Measurements from ENCODE around the gene DNAAF1. TPM values are rescaled to one million over a fixed set of nuclear protein-coding genes. Genes with fewer than 3 reads are reported as not detected.
A peak's percentile ranks its signal among the peaks of the same experiment; 100 is the strongest.
"Not testable (repeated sequence)": the region's sequence is repeated elsewhere in the genome, so short reads cannot be mapped to it uniquely, and the experiment has no call there.

Gene DNAAF1
- under 1 TPM in 1 of 2 donors, not detected in 1; 0.21 TPM for total RNA-seq

DNA sequence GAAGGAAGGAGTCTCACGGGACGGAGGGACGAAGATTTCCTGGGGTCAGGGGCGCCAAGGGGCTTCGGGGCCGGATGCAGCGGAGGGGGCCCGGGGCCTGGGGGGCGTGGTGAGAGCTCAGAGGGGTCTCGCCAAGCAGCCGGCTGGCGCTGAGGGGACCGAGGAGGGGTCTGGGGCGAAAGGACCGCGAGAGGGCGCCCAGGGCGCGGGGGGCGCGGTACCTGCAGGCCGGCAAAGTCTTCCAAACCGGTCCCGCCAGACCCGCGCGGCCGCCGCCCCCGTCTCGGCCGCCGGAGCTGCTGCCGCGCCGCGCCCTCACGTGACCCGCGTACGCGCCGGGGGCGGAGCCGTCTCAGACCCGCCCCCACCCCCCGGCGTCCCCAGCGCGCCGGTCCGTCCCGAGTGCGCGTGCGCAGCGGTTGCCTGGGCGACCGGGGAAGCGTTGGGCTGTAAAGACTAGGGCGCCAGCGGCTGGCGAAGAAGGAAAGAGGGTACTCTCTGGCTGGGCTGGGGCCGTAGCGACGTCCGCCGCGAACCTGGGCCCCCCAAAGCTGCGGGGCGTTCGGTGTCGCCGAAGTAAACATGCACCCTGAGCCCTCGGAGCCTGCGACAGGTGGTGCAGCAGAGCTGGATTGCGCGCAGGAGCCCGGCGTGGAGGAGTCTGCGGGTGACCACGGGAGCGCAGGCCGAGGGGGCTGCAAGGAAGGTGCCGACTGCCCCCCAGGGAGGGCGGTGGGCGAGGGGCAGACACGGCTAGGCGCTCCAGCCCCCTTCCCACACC lies at the start of gene DNAAF1, which contains the start of gene HSDL1:
Gene DNAAF1, plus strand, starts transcription at position 450 of the 781 bp plus-strand sequence. Its CDS starts 133 bp downstream, at position 583.
Gene HSDL1, minus strand, starts transcription at position 319 of the 781 bp plus-strand sequence. CDS start 13,856 bp downstream, outside the sequence.
- peak; percentile 88 for ATAC-seq (replicated peaks)
- Mint-ChIP-seq H3K9me3 (no peaks in the 10 kb centered on the region), H3K4me3 (peak within 1 kb of the TSS; percentile 96), H3K27ac (peak within 1 kb of the TSS; percentile 93), H3K4me1 (peaks cover 10% of the 10 kb centered on the region), H3K36me3 (ENCODE audit: low read depth) (peaks cover 6% of the 10 kb centered on the region), H3K27me3 (peaks cover 3% of the 10 kb centered on the region)

DNA sequence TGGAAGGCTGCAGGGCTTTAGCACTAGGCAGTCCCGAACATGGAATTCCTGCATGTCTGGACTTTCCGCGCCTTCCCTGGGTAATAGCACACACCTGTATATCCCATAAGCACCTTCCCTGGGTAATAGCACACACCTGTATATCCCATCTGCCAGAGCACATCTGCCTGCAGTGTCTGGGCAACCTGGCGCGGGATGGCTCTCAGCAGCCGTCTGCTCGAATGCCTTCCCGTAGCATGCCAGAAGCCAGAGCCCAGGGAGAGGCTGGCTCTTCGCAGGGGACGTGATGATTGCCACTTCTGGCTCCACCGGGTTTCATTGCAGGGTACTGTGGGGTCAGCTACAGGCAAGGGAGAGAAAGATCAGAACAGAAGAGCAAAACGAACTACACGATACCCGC lies 49.6 kb upstream of the DNAAF1 start:
- Mint-ChIP-seq H3K36me3 (ENCODE audit: low read depth) (peaks cover 99% of the 10 kb centered on the region), H3K27ac (no peak overlapping the region), H3K4me3 (no peak overlapping the region), H3K4me1 (no peaks in the 10 kb centered on the region), H3K9me3 (no peaks in the 10 kb centered on the region), H3K27me3 (no peaks in the 10 kb centered on the region)
- ATAC-seq (replicated peaks), result no peak

DNA sequence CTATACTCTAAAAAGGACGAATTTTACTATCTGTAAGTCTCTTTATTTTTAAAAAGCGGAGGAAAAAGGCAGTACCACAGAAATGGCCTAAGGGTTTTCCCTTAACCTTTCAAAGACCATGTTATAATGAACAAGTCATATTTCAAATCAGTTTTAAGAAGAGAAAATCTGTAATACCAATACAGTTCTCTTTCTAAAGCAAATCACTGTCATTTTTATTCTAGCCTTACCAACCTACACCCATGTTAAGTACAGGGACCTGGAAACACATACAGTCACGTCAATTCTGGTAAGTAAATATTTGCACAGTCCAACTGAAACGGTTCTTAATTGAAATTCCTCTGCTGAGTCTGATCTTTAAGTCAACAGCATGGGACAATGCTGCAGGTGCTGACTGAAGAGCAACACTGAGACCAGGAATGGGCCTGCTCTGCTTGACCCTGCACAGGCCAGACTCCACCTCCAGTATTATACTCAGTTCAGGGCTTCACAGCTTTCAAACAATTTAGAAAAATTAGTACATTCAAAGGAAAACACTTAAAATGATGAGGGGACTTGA lies 48.6 kb upstream of the DNAAF1 start:
- H3K36me3 Mint-ChIP-seq (ENCODE audit: low read depth), result peaks cover 96% of the 10 kb centered on the region
- H3K4me1 Mint-ChIP-seq, result no peaks in the 10 kb centered on the region
- ATAC-seq (replicated peaks), result no peak
- no peak overlapping the region for H3K4me3 Mint-ChIP-seq
- H3K9me3 Mint-ChIP-seq, result no peaks in the 10 kb centered on the region
- no peaks in the 10 kb centered on the region for H3K27me3 Mint-ChIP-seq
- H3K27ac Mint-ChIP-seq, result no peak overlapping the region

DNA sequence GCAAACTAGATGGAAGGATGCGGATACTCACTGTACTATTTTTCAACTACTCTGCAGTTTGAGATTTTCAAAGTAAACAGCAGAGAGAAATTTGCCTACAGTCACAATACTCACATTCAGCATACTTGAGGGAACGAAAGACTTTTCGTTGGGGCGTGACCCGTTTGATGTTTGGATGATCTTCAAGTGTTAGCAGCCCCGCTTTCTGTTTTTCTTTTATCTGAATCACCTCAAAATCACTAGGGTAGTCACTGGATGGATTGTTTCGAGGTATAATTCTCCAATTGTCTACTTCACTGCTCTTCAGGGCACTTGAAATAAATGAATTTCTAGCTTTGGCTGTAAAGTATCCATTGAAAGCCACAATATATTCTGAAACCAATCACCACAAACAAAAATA lies 46.2 kb upstream of the DNAAF1 start:
- H3K4me1 Mint-ChIP-seq, result peaks cover 3% of the 10 kb centered on the region
- no peak overlapping the region for H3K4me3 Mint-ChIP-seq
- ATAC-seq (replicated peaks), result no peak
- no peak overlapping the region for H3K27ac Mint-ChIP-seq
- peaks cover 79% of the 10 kb centered on the region for H3K36me3 Mint-ChIP-seq (ENCODE audit: low read depth)
- H3K9me3 Mint-ChIP-seq, result no peaks in the 10 kb centered on the region
- no peaks in the 10 kb centered on the region for H3K27me3 Mint-ChIP-seq

DNA sequence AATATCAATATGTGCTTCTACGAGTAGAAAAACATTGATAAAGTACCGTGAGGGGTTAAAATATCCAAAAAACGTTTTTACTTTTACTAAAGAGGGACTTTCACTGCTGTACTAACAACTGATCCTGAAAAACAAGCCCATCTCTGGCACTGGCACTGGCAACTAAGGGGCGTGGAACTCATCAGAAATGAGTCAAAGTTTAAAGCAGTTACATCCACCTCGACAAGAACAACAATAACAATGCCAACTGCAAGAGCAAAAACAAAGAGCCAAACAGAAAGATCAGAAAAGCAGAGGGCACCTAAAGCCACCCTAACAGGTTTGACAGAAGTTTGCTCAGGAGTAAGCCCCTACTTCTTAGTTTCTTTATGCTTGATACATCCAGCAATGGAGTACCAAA lies 41.4 kb upstream of the DNAAF1 start:
- no peaks in the 10 kb centered on the region for H3K27me3 Mint-ChIP-seq
- no peak for ATAC-seq (replicated peaks)
- H3K36me3 Mint-ChIP-seq (ENCODE audit: low read depth), result peaks cover 58% of the 10 kb centered on the region
- no peak overlapping the region for H3K4me3 Mint-ChIP-seq
- H3K4me1 Mint-ChIP-seq, result peaks cover 12% of the 10 kb centered on the region
- H3K9me3 Mint-ChIP-seq, result no peaks in the 10 kb centered on the region
- H3K27ac Mint-ChIP-seq, result peak overlapping the region; percentile 10

DNA sequence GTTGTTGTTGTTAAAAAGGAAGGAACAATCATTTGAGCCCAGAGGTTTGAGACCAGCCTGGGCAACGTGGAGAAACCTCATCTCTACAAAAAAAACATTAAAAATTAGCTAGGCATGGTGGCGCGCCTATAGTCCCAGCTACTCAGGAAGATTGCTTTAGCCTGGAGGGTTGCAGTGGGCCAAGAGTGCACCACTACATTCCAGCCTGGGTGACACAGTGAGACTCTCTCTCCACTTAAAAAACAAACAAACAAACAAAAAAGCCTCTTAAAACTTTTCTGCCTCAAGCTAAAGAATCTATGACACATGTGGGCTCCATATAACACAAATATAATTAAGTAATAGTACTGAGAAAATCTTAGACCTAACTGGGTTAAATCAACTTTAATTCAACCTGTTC lies 40.9 kb upstream of the DNAAF1 start:
- Mint-ChIP-seq H3K4me1 (peaks cover 12% of the 10 kb centered on the region), H3K27me3 (no peaks in the 10 kb centered on the region), H3K4me3 (no peak overlapping the region), H3K27ac (no peak overlapping the region), H3K36me3 (ENCODE audit: low read depth) (peaks cover 58% of the 10 kb centered on the region), H3K9me3 (no peaks in the 10 kb centered on the region)
- ATAC-seq (replicated peaks), result no peak

DNA sequence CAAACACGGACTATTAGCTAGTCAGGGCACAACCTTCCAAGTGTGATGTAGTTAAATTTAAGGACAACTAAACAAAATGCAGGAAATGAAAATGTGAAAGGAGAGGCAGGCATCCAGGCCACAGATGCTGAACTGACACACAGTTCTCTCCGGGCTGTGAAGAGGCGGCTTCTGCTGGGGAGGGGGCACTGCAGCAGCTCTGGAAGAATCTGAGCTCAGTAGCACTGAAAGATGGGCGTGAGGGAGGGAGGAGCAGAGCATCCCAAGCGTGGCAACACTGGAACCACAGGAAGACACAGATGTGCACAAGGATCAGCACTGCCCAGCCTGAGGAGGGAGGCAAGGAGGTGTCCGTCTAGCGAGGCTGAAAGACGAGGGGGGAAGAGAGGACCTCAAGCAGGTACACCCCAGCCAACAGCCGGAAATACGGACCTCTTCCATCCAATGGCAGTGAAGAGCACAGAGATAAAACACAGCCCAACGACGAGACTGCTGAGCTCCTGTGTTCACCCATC lies 39.8 kb upstream of the DNAAF1 start:
- H3K36me3 Mint-ChIP-seq (ENCODE audit: low read depth), result peaks cover 55% of the 10 kb centered on the region
- no peak for ATAC-seq (replicated peaks)
- peak overlapping the region; percentile 79 for H3K27ac Mint-ChIP-seq
- no peaks in the 10 kb centered on the region for H3K27me3 Mint-ChIP-seq
- no peak overlapping the region for H3K4me3 Mint-ChIP-seq
- H3K4me1 Mint-ChIP-seq, result peaks cover 16% of the 10 kb centered on the region
- H3K9me3 Mint-ChIP-seq, result no peaks in the 10 kb centered on the region

DNA sequence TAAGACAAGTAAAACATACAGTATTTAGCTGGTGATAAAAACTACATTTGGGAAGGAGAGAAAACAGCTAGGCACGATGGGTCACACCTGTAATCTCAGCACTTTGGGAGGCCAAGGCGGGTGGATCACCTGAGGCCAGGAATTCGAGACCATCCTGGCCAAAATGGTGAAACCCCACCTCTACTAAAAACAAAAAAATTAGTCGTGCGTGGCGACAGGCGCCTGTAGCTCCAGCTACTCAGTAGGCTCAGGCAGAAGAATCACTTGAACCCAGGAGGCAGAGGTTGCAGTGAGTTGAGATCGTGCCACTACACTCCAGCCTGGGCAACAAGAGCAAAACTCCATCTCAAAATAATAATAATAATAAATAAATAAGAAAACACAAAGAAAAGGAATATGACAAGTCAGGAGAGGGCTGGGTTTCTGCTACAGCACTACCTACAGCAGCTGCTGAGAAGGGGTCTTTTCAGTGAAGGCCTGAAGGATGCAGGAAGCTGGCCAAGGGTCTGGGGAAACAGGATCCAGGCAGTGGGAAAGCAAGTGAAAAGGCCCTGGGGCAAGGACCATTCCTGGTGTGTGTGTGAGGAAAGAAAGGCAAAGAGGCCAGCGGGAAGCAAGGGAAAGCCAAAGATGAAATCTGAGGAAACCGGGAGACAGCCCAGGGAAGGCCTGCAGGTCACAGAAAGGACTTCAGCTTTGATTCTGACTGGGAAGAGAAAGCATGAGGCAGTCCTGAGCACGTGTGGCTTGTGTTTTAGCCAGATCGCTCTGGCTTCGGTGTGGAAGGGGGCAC lies 39.0 kb upstream of the DNAAF1 start:
- Mint-ChIP-seq H3K27me3 (no peaks in the 10 kb centered on the region), H3K36me3 (ENCODE audit: low read depth) (peaks cover 58% of the 10 kb centered on the region), H3K4me1 (peaks cover 23% of the 10 kb centered on the region), H3K27ac (peak overlapping the region; percentile 79), H3K9me3 (no peaks in the 10 kb centered on the region), H3K4me3 (no peak overlapping the region)
- no peak for ATAC-seq (replicated peaks)

DNA sequence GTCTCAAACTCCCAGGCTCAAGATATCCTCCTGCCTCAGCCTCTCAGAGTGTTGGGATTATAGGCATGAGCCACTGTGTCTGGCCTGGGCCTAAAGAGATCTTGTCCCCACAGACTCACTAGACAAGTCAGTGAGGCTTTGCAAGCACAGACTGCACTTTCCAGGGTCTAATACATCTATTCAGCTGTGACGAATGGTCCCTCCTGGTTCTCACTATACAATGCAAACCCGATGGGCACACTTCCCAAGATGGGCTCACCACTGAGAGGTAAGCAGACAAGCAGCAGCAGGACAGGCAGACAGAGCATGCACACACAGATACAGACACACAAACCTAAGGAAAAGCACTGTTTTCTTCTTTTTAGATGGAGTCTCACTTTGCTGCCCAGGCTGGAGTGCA lies 37.2 kb upstream of the DNAAF1 start:
- no peak for ATAC-seq (replicated peaks)
- H3K4me3 Mint-ChIP-seq, result no peak overlapping the region
- H3K36me3 Mint-ChIP-seq (ENCODE audit: low read depth), result peaks cover 57% of the 10 kb centered on the region
- H3K9me3 Mint-ChIP-seq, result no peaks in the 10 kb centered on the region
- no peaks in the 10 kb centered on the region for H3K27me3 Mint-ChIP-seq
- H3K4me1 Mint-ChIP-seq, result peaks cover 23% of the 10 kb centered on the region
- no peak overlapping the region for H3K27ac Mint-ChIP-seq

DNA sequence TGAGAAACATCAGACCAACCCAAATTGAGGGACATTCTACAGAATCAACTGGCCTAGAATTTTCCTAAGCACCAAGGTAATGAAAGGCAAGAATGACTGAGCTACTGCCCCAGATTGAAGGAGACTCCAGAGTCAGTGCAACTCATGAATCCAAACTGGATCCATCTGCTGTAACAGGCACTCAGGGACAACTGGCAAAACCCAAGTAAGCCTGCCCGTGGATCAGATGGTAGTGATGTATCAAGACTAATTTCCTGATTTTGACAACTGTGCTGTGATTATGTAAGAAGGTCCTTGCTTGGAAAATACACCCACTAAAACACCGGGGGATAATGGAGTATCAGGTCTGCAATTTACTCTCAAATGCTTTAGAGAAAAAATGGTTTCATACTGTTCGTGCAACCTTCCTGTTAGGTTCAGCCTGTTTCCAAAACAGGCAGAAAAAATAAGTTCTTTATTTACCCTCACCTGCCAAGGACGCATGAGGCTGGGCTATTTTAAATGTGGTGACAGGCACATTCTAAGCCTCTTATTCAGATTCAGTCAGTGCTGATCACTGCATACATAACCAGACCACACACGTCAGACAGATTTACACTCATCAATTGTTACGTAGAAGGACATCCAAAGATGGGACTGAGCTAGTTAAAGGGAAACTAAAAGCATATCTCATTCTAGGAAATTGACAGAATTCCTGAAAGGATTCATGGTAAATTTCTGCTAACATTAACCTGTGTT lies 35.3 kb upstream of the DNAAF1 start:
- Mint-ChIP-seq H3K4me1 (peaks cover 20% of the 10 kb centered on the region), H3K36me3 (ENCODE audit: low read depth) (peaks cover 57% of the 10 kb centered on the region), H3K27me3 (no peaks in the 10 kb centered on the region), H3K9me3 (no peaks in the 10 kb centered on the region), H3K27ac (no peak overlapping the region), H3K4me3 (no peak overlapping the region)
- peak; percentile 42 for ATAC-seq (replicated peaks)

DNA sequence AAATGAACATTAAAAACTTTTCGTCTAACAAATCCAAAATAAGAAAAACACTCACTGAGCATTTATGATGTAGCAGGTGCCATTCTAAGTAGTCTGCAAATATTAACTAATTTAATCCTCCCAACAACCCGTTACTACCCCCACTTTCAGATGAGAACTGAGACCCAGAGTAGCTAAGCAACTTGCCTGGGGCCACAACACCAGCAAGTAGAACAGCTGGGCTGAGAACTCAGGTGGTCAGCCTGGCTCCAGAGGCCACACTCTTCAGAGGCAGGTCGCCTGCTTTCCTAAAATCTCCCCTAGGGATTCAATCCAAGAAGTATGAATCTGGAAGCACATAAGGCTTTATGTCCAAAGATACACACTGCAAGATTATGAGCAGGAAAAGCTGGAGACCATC lies 34.6 kb upstream of the DNAAF1 start:
- H3K4me3 Mint-ChIP-seq, result peak overlapping the region; percentile 15
- ATAC-seq (replicated peaks), result no peak
- peaks cover 15% of the 10 kb centered on the region for H3K4me1 Mint-ChIP-seq
- peak overlapping the region; percentile 69 for H3K27ac Mint-ChIP-seq
- no peaks in the 10 kb centered on the region for H3K27me3 Mint-ChIP-seq
- H3K36me3 Mint-ChIP-seq (ENCODE audit: low read depth), result peaks cover 53% of the 10 kb centered on the region
- H3K9me3 Mint-ChIP-seq, result no peaks in the 10 kb centered on the region

DNA sequence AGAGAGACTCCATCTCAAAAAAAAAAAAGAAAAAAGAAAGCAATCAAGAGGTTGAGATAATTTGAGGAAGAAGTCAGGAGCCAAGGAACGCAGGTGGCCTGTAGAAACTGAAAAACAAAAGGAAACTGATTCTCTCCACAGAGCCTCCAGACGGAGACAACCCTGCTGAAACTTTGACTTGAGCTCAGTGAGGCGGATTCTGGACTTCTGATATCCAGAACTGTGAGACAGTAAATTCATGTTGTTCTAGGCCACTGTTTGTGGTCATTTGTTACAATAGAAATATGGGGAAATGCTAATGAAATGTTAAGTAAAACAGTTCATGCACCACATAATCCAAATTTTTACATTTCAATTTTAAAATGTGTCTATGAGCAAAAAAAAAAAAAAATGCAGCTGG lies 33.6 kb upstream of the DNAAF1 start:
- ATAC-seq (replicated peaks), result no peak
- peak overlapping the region; percentile 69 for H3K27ac Mint-ChIP-seq
- H3K4me3 Mint-ChIP-seq, result no peak overlapping the region
- H3K9me3 Mint-ChIP-seq, result no peaks in the 10 kb centered on the region
- H3K36me3 Mint-ChIP-seq (ENCODE audit: low read depth), result peaks cover 45% of the 10 kb centered on the region
- peaks cover 11% of the 10 kb centered on the region for H3K4me1 Mint-ChIP-seq
- H3K27me3 Mint-ChIP-seq, result no peaks in the 10 kb centered on the region

DNA sequence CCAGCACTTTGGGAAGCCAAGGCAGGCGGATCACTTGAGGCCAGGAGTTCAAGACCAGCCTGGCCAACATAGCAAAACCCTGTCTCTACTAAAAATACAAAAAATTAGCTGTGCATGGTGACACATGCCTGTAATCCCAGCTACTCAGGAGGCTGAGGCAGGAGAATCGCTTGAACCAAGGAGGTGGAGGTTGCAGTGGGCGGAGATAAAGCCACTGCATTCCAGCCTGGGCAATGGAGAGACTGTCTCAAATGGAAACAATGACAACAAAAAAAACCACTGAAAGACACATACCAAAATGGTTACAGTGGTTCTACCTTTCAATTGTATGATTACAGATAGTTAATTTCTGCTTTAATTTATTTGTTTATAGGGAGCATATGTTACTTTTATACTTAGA lies 33.2 kb upstream of the DNAAF1 start:
- not testable (repeated sequence) for ATAC-seq (replicated peaks); H3K9me3 Mint-ChIP-seq; H3K27me3 Mint-ChIP-seq; H3K4me3 Mint-ChIP-seq; H3K27ac Mint-ChIP-seq
- H3K36me3 Mint-ChIP-seq (ENCODE audit: low read depth), result peaks cover 41% of the 10 kb centered on the region
- H3K4me1 Mint-ChIP-seq, result peaks cover 11% of the 10 kb centered on the region
